ENCODE measurements around the gene BBS5. TPM values are rescaled to one million over a fixed set of nuclear protein-coding genes. Genes with fewer than 3 reads are reported as not detected.

Gene BBS5
- total RNA-seq, 1 experiment from 2014 or later = 3.2 TPM

DNA sequence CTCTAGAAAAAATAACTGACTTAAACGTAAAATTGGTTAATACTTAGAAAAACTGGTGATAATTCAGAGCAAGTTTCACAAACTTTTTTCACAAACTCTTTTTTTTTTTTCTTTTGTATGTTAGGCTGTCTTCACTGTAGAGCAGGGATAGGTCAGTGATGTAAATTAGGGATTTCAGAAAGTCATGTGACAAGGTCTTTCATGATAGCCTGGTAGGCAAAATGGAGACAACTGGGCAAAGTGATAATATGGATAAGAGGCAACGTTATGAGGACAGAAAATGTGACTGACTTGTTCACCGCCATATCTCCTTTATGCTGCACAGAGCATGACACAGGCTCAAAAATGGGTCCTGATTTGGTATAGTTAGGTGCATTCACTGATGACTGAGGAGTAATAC lies 39.4 kb upstream of the BBS5 start:
- no peaks in the 10 kb centered on the region for H3K9me3 Mint-ChIP-seq (ENCODE audit: unreplicated experiment)
- BruUV-seq (replicated peaks) = no TSS peak
- POLR2A ChIA-PET = no interaction called here
- no peaks in the 10 kb centered on the region for H3K27me3 ChIP-seq (replicated peaks; ENCODE audit: control insufficient read depth, insufficient read depth, low read length)
- CTCF ChIA-PET = no interaction called here
- no peak overlapping the region for H3K4me3 ChIP-seq (ENCODE audit: low read depth, low read length)
- TF ChIP-seq, protein P1, sequence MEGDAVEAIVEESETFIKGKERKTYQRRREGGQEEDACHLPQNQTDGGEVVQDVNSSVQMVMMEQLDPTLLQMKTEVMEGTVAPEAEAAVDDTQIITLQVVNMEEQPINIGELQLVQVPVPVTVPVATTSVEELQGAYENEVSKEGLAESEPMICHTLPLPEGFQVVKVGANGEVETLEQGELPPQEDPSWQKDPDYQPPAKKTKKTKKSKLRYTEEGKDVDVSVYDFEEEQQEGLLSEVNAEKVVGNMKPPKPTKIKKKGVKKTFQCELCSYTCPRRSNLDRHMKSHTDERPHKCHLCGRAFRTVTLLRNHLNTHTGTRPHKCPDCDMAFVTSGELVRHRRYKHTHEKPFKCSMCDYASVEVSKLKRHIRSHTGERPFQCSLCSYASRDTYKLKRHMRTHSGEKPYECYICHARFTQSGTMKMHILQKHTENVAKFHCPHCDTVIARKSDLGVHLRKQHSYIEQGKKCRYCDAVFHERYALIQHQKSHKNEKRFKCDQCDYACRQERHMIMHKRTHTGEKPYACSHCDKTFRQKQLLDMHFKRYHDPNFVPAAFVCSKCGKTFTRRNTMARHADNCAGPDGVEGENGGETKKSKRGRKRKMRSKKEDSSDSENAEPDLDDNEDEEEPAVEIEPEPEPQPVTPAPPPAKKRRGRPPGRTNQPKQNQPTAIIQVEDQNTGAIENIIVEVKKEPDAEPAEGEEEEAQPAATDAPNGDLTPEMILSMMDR (IDR thresholded peaks at IDR 0.05; ENCODE audit: insufficient read depth in 1 of 2, low read depth in 1 of 2, low read length in 1 of 2, severe bottlenecking in 1 of 2, unreplicated experiment in 1 of 2) = no peak
- DNase-seq = no peak
- H3K4me1 Mint-ChIP-seq (ENCODE audit: low read depth, unreplicated experiment) = no peaks in the 10 kb centered on the region
- no peaks in the 10 kb centered on the region for H3K4me1 ChIP-seq
- H3K36me3 Mint-ChIP-seq (ENCODE audit: insufficient read depth, unreplicated experiment) = no peaks in the 10 kb centered on the region
- peaks cover 17% of the 10 kb centered on the region for H3K27me3 Mint-ChIP-seq (ENCODE audit: insufficient read depth, unreplicated experiment)
- H3K36me3 ChIP-seq (ENCODE audit: control insufficient read depth, insufficient read depth, low read length) = no peaks in the 10 kb centered on the region
- no peaks in the 10 kb centered on the region for H3K9me3 ChIP-seq
- H3K4me3 Mint-ChIP-seq (ENCODE audit: unreplicated experiment) = no peak overlapping the region
- H3K27ac Mint-ChIP-seq (ENCODE audit: unreplicated experiment) = no peak overlapping the region
- intact Hi-C loops (cut with micrococcal nuclease; ENCODE audit: unreplicated experiment) = no loop called here

DNA sequence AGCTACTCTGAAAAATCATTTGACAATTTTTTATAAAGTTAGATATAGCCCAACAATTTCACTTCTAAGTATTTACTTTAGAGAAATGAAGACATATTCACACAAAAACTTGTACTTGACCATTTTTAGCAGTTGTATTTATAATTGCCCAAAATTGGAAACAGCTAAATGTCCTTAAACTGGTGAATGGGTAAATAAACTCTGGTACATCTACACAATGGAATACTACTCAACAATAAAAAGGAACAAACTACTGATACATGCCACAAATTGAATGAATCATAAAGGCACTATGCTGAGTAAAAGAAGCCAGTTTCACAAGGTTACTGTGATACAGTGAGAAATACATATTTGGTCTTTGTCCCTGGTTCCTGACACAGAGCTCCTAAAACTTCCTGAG lies 32.8 kb upstream of the BBS5 start:
- DNase-seq = no peak
- POLR2A ChIA-PET = no interaction called here
- Mint-ChIP-seq H3K9me3 (ENCODE audit: unreplicated experiment) (no peaks in the 10 kb centered on the region), H3K36me3 (ENCODE audit: insufficient read depth, unreplicated experiment) (no peaks in the 10 kb centered on the region), H3K27ac (ENCODE audit: unreplicated experiment) (no peak overlapping the region), H3K4me3 (ENCODE audit: unreplicated experiment) (no peak overlapping the region), H3K4me1 (ENCODE audit: low read depth, unreplicated experiment) (no peaks in the 10 kb centered on the region), H3K27me3 (ENCODE audit: insufficient read depth, unreplicated experiment) (peaks cover 6% of the 10 kb centered on the region)
- intact Hi-C loops (cut with micrococcal nuclease; ENCODE audit: unreplicated experiment) = no loop called here
- Histone ChIP-seq H3K36me3 (ENCODE audit: control insufficient read depth, insufficient read depth, low read length) (no peaks in the 10 kb centered on the region), H3K9me3 (no peaks in the 10 kb centered on the region), H3K27me3 (replicated peaks; ENCODE audit: control insufficient read depth, insufficient read depth, low read length) (no peaks in the 10 kb centered on the region), H3K4me1 (no peaks in the 10 kb centered on the region), H3K4me3 (ENCODE audit: low read depth, low read length) (no peak overlapping the region)
- CTCF ChIA-PET = no interaction called here
- BruUV-seq (replicated peaks) = no TSS peak
- TF ChIP-seq, protein P1 (IDR thresholded peaks at IDR 0.05; ENCODE audit: insufficient read depth in 1 of 2, low read depth in 1 of 2, low read length in 1 of 2, severe bottlenecking in 1 of 2, unreplicated experiment in 1 of 2) = no peak

DNA sequence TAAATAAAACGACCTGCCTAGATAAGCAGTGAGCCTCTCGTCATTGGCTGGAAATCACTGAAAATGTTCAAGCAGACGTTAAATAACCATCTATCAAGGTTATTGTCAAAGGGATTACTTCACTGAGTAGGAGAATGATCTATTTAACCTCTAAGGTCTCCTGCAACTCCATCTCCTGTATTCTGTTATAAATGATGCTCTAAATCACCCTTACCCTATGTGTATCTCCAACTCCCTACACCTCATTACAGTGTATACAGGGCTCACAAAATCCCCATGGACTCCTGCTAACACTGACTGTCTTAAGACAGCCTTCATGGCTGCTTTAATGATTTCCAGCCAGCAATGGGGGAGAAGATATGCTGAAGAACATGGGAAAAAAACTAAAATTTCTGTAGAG lies 31.0 kb upstream of the BBS5 start:
- H3K27me3 ChIP-seq (replicated peaks; ENCODE audit: control insufficient read depth, insufficient read depth, low read length) = no peaks in the 10 kb centered on the region
- H3K9me3 Mint-ChIP-seq (ENCODE audit: unreplicated experiment) = no peaks in the 10 kb centered on the region
- TF ChIP-seq, protein P1 (IDR thresholded peaks at IDR 0.05; ENCODE audit: insufficient read depth in 1 of 2, low read depth in 1 of 2, low read length in 1 of 2, severe bottlenecking in 1 of 2, unreplicated experiment in 1 of 2) = no peak
- H3K27me3 Mint-ChIP-seq (ENCODE audit: insufficient read depth, unreplicated experiment) = peaks cover 1% of the 10 kb centered on the region
- H3K4me1 Mint-ChIP-seq (ENCODE audit: low read depth, unreplicated experiment) = no peaks in the 10 kb centered on the region
- H3K4me3 Mint-ChIP-seq (ENCODE audit: unreplicated experiment) = no peak overlapping the region
- intact Hi-C loops (cut with micrococcal nuclease; ENCODE audit: unreplicated experiment) = no loop called here
- ChIA-PET POLR2A (no interaction called here), CTCF (no interaction called here)
- no peak for DNase-seq
- H3K36me3 Mint-ChIP-seq (ENCODE audit: insufficient read depth, unreplicated experiment) = no peaks in the 10 kb centered on the region
- H3K27ac Mint-ChIP-seq (ENCODE audit: unreplicated experiment) = no peak overlapping the region
- no peaks in the 10 kb centered on the region for H3K4me1 ChIP-seq
- H3K9me3 ChIP-seq = no peaks in the 10 kb centered on the region
- no peak overlapping the region for H3K4me3 ChIP-seq (ENCODE audit: low read depth, low read length)
- BruUV-seq (replicated peaks) = no TSS peak
- no peaks in the 10 kb centered on the region for H3K36me3 ChIP-seq (ENCODE audit: control insufficient read depth, insufficient read depth, low read length)
